HG03095 (cell line): ENCODE measurements around the gene ALKBH6.
"Not testable (repeated sequence)": the region's sequence is repeated elsewhere in the genome, so short reads cannot be mapped to it uniquely, and the experiment has no call there.

ENCODE experiments used
- ATAC-seq: cut with Tn5 transposase; IDR thresholded peaks from one replicate; pipeline ENCODE4 v1.9.1; 2021; ENCODE audit warnings: moderate library complexity; ENCODE audit not compliant: unreplicated experiment

ALKBH6 gene

GRCh38 chr19:35993923-35994598 is 20.0 kb downstream of the ALKBH6 start:
- ATAC-seq = no peak

DNA sequence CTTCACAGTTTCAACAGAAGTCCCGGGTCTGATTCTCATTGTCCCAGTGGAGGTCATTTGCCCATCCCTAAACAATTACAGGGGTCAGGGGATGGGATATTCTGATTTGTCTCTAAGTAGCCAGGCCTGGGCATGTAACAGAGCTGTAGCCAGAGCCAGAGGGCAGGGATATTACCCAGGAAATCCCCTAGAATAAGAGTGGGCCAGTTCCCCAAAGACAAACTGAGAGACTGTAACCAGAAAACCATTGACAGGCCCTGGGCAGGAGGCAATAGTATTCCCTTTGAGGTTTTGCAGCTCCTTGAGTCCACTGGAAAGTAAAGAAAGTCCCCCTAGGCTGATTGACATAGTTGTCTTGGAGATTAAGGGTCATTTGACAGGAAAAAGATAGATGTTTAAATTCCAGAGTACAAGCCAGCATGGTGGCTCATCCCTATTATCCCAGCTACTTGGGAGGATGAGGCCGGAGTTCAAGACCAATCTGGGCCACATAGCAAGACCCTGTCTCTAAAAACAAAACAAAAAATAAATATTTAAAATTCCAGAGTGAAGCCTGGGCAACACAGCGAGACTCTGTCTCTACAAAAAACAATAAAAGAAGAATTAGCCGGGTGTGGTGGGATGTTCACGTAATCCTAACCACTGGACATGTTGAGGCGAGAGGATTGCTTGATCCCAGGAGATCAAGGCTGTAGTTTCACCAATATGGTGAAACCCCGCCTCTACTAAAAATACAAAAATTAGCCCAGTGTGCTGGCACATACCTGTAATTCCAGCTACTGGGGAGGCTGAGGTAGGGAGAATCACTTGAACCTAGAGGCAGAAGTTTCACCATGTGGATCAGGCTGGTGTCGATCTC is 20.9 kb downstream of the ALKBH6 start:
- no peak for ATAC-seq

GRCh38 chr19:35991731-35992450 is 22.1 kb downstream of the ALKBH6 start:
- ATAC-seq = no peak

DNA sequence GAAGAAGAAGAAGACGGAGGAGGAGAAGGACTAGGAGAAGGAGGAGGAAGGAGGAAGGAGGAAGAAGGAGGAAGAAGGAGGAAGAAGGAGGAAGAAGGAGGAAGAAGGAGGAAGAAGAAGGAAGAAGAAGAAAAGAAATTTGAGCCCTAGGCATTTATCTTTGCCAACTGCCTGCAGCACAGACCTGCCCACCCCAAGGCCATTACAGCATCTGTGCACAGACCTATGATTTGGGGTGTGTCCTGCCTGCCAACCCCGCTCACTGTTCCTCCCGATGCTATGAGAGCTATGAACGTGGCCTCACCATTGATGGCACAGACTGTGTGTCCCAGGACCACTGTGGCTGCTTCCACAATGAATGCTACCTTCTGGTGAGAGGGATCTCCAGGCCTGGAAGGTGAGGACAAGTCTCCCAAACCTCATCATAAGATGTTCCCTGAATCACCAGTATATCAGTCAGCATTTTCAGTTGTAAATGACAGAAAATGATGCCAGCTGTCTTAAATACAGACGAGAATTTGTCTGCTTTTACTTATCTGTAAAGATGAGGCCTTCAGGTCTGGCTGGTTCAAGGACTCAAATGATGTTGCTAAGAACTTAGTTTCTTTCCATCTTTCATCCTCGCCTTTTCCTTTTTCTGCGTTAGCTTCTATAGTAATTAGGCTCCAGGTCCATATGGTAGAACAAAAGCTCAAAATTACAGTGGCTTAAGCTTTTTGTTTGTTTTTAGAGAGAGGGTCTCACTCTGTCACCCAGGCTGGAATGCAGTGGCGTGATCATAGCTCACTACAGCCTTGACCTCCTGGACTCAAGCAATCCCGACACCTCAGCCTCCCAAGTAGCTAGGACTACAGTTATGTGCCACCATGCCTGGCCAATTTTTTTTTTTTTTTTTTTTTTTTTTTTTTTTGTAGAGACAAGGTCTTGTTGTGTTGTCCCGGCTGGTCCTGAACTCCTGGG is 23.0 kb downstream of the ALKBH6 start:
- no peak for ATAC-seq

GRCh38 chr19:35990156-35990555 is 23.9 kb downstream of the ALKBH6 start:
- ATAC-seq = no peak

DNA sequence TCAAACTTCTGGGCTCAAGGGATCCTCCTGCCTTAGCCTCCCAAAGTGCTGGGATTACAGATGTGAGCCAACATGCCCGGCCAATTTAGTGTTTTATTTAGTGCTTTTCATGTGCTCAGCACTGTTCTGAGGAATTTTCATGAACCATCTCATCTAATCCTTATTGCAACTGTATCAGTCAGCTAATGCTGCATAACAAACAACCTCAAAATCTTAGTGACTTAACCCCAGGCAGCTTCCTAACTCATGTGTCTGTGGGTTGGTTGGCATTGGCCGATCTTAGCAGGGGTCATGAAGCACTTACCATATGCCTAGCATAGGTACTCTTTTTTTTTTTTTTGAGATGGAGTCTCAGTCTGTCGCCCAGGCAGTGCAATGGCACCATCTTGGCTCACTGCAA is 25.2 kb downstream of the ALKBH6 start:
- no peak for ATAC-seq

GRCh38 chr19:35987571-35987896 is 26.5 kb downstream of the ALKBH6 start:
- no peak for ATAC-seq

GRCh38 chr19:35986664-35987570 is 27.1 kb downstream of the ALKBH6 start:
- no peak for ATAC-seq

DNA sequence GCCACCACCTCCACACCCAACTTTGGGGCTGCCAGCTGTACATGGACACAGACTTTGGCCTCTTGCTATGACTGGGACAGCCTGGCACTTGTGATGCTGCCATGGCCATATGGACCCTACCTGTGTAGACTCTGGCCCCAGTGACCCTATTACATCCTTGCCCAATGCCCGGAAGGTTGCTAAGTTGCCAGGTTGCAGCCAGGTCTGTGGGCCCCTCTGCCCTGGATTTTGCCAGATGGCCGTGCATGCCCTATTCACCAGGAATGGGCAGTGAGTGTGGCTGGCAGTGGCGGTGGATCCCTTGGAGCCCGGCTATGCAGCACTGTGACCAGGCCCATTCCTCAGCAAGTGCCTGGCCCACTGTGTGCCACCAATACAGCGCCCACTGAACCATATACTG is 27.9 kb downstream of the ALKBH6 start:
- ATAC-seq = no peak

DNA sequence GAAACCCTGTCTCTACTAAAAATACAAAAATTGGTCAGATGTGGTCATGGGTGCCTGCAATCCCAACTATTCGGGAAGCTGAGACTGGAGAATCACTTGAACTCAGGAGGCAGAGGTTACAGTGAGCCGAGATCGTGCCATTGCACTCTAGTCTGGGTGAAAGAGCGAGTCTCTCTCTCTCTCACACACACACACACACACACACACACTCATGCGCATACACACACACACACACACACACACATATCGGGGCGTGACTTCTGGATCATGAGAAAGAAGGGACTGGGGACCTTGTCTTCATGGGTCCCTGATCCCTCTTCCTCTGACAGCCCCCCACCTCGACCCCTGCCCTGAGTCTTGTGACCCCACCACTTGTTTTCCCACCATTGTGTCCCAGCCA is 30.8 kb downstream of the ALKBH6 start:
- no peak for ATAC-seq

DNA sequence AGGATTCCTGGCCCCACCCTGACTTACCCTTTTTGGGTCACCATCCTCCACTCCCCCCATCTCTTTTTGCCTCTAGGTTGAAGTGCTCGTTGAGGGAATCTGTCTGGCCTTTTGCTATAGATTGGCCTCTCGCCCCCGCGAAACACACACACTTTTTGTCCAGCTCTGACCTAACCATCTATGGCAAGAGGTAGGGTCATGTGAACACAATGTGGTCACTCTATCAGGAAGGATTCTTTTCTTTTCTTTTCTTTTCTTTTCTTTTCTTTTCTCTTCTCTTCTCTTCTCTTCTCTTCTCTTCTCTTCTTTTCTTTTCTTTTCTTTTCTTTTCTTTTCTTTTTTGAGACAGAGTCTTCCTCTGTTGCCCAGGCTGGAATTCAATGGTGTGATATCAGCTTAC is 33.0 kb downstream of the ALKBH6 start:
- not testable (repeated sequence) for ATAC-seq

- ATAC-seq = no peak
Observed at GRCh38 chr19:35978832-35979365, 35.1 kb downstream of the ALKBH6 start.

GRCh38 chr19:35978271-35978670 is 35.7 kb downstream of the ALKBH6 start:
- ATAC-seq = no peak

DNA sequence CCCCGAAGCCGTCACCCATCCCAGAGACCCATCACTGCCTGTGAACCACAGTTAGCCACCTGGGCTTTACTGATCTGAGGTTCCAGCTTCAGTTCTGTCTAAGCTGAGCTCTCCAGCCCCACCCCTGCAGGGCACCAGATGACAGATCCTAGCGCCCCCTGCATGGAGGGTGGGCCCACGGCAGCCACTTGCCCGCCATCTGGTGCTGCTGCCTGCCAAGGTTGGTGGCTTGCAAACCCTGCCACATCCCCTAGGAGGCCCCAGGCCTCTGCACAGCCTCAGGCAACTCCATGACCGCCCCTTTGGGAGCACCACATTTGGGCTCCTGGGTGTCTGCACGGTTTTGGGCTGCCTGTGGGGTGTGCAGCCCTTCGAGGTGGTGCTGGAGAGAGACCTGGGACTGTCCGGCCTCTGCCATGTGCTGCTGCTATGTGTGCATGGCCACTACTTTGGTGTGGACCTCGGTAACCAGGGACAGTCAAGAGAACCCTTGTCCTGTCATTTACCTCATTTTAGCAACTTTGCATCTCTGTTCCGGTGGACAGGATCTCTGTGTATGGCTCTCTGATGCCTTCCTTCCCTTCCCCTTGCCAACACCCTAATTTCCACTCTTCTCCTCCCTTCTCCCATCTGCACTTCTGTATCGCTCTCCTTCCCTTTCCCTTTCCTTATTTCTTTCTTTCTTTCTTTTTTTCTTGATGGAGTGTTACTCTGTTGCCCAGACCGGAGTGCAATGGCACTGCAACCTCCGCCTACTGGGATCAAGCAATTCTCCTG is 36.4 kb downstream of the ALKBH6 start:
- ATAC-seq = no peak

DNA sequence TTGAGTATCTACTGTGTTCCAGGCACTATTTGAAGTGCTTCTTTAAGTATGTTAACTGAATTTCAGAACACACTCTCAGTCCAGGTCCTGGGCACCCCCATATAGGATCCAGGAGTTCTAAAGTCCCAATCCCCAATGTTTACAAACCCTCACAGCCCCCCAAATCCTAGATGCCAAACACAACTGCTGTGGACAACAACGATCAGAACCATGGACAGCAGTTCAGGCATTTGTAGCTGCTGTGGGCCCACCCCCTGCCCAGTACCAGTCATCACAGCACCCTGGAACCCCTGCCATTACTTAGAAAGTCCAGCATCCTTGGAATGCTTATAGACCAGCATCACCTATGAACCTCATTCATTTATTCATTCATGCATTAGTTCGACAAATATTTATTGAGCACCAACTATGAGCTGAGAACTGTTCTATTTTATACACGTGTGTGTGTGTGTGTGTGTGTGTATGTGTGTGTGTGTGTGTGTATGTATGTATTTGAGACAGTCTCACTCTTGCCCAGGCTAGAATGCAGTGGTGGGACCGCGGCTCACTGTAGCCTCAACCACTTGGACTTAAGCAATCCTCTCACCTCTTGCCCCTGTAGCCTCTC is 38.3 kb downstream of the ALKBH6 start:
- ATAC-seq = no peak

DNA sequence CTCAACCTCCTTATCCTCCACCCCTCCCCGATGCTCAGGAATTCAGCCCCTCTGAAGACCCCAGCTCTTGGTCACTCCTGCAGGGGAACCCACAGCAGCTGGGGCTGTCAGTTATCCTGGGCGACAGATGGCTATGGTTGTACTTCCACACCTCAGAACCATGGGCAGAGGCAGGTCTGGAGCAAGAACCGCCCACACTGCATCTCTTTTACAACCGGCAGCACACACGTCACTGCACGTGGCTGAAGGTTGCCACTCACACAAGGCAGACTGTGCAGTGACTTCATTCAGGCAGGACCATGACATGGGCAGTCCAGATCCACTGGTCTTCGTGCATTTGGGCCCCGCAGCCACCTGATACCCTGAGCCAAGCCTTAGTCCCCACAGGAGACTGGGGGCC is 40.5 kb downstream of the ALKBH6 start:
- no peak for ATAC-seq

GRCh38 chr19:35966771-35967170 is 47.2 kb downstream of the ALKBH6 start:
- no peak for ATAC-seq

GRCh38 chr19:35963514-35963913 is 50.5 kb downstream of the ALKBH6 start:
- no peak for ATAC-seq
